HUES64 (cell line): ENCODE results near the gene OR2V1. TPM values are rescaled to one million over a fixed set of nuclear protein-coding genes. Genes with fewer than 3 reads are reported as not detected.
"Not testable (repeated sequence)": the region's sequence is repeated elsewhere in the genome, so short reads cannot be mapped to it uniquely, and the experiment has no call there.

Experiments
- H3K27ac ChIP-seq: 2 replicates; pipeline ENCODE4 v1.7.0; 2013; ENCODE audit warnings: low read depth, low read length, inconsistent platforms
- H3K27me3 ChIP-seq: 2 replicates; pipeline ENCODE4 v1.6.1; 2013; ENCODE audit warnings: mild to moderate bottlenecking, low read length; ENCODE audit not compliant: insufficient read depth
- H3K36me3 ChIP-seq: 2 replicates; pipeline ENCODE4 v1.6.1; 2013; ENCODE audit warnings: mild to moderate bottlenecking, low read length; ENCODE audit not compliant: insufficient read depth
- H3K4me1 ChIP-seq: 2 replicates; pipeline ENCODE4 v1.6.1; 2013; ENCODE audit warnings: mild to moderate bottlenecking, low read length, moderate library complexity; ENCODE audit not compliant: insufficient read depth
- H3K4me3 ChIP-seq: 2 replicates; pipeline ENCODE4 v1.5.1; 2013; ENCODE audit warnings: mild to moderate bottlenecking, low read length, moderate library complexity
- H3K9ac ChIP-seq: 2 replicates; pipeline ENCODE4 v1.6.1; 2013; ENCODE audit warnings: mild to moderate bottlenecking, low read depth, low read length
- H3K9me3 ChIP-seq: 2 replicates; pipeline ENCODE4 v1.6.1; 2013; ENCODE audit warnings: low read depth, low read length; ENCODE audit not compliant: insufficient read depth
- WGBS: fragments of 150-250, 120-280 bp; methylation state at CpG from one replicate; pipeline ENCODE4 v1.1.7; 2013; ENCODE audit warnings: missing lambda C conversion rate; 5-methylcytosine and 5-hydroxymethylcytosine counted together
- polyA plus RNA-seq, 2 experiments: library from polyadenylated mRNA; stranded (reverse); fragments of 50-300 nt; gene quantifications; one replicate each; pipeline ENCODE4 v1.2.3, GENCODE V29; 2013

The OR2V1 gene
- polyA plus RNA-seq (2013, experiment 1 of 2): not detected
- polyA plus RNA-seq (2013, experiment 2 of 2): not detected

- no peaks in the 10 kb centered on the region for H3K4me1 ChIP-seq
- H3K4me3 ChIP-seq: no peak within 1 kb of the TSS
- H3K27me3 ChIP-seq: no peaks in the 10 kb centered on the region
- no peak within 1 kb of the TSS for H3K27ac ChIP-seq
- no peaks in the 10 kb centered on the region for H3K36me3 ChIP-seq
- H3K9ac ChIP-seq: no peak within 1 kb of the TSS
- WGBS: 68% methylated on average over 14 of the region's 14 CpGs
- peaks cover 13% of the 10 kb centered on the region; the same call in 1 of the 2 replicates for H3K9me3 ChIP-seq
Measured at GRCh38 chr5:181130832-181131496, at the start of gene OR2V1. Gene OR2V1, minus strand, starts transcription at chr5:181131169. Its CDS starts 5,865 bp downstream, at chr5:181125304.

DNA sequence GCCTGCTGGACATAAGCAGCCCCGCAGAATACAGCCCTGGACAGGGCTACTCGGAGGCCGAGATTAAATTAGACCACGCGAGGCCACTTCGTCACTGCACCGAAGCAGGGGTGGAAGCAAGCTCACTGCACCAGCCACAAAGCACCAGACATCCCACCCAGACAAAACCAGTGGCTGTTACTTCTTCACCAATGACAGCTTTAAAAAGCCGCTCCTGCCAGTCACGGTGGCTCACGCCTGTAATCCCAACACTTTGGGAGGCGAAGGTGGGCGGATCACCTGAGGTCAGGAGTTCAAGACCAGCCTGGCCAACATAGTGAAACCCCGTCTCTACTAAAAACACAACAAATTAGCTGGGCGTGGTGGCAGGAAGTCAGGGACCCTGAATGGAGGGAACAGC lies 46.6 kb upstream of the OR2V1 start:
- not testable (repeated sequence) for H3K27me3 ChIP-seq, H3K9ac ChIP-seq, H3K36me3 ChIP-seq, H3K9me3 ChIP-seq, H3K4me3 ChIP-seq, H3K4me1 ChIP-seq, H3K27ac ChIP-seq
- 75% methylated on average over 14 of the region's 14 CpGs for WGBS

DNA sequence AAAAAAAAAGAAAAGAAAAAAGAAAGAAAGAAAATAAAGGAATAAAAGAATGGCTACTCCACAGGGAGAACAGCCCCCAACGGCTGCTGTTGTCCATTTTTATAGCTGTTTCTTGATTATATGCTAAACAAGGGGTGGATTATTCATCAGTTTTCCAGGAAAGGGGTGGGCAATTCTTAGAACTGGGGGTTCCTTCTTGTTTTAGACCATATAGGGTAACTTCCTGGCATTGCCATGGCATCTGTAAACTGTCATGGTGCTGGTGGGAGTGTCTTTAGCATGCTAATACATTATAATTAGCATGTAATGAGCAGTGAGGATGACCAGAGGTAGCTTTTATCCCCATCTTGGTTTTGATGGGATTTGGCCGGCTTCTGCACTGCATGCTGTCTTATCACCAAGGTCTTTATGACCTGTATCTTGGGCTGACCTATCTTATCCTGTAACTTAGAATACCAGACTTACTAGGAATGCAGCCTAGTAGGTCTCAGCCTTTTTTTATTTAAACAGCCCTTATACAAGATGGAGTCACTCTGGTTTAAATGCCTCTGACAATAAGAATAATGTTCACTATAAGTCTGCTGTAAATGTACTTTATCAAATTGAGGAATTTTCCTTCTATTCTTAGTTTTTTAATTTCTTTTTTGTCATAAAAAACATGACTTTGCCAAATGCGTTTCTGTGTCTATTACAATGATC lies 45.4 kb upstream of the OR2V1 start:
- Histone ChIP-seq H3K27ac (no peak overlapping the region), H3K27me3 (peaks cover 20% of the 10 kb centered on the region), H3K9me3 (no peaks in the 10 kb centered on the region), H3K4me1 (no peaks in the 10 kb centered on the region), H3K36me3 (no peaks in the 10 kb centered on the region), H3K4me3 (no peak overlapping the region), H3K9ac (no peak overlapping the region)
- WGBS: 79% methylated on average over 3 of the region's 3 CpGs

DNA sequence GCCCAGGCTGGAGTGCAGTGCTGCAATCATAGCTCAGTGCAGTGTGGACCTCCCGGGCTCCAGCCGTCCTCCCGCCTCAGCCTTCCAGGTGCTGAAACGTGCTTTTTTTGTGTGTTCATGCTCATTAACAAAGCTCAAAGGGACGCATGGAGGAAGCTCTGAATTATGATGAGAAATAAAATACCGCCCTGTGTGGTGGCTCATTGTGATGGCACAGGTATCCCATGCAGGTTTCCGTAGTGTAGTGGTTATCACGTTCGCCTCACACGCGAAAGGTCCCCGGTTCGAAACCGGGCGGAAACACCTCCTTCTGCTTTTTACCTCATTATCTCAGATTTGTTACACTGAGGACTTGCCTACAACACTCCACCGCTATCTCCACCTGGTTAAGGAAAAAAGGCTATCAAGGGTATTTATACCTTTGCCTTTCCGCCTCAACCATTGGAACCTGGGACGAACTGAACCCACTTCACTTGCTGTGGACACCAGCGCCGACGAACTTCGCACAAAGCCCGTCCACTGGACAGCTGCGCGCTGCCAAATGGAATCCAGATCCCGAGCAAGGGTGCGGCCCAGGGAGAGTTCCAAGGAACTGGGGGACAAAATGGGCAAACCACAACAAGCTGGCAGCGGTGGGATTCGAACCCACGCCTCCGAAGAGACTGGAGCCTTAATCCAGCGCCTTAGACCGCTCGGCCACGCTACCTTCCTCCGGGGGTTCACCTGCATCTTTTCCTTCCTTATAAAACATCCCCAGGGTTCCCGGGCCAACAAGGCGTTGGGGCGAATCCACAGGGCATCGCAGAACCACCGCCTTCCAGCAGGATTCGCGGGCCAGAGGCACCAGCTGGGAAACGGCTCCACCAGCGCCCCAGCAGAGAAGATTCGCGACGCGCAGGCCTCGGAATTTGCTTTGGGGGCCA lies 42.7 kb upstream of the OR2V1 start:
- Histone ChIP-seq H3K4me3 (peak overlapping the region; percentile 72), H3K4me1 (no peaks in the 10 kb centered on the region; the same call in 1 of the 2 replicates), H3K9ac (peak overlapping the region; percentile 48; the same call in 1 of the 2 replicates), H3K27me3 (peaks cover 45% of the 10 kb centered on the region), H3K9me3 (no peaks in the 10 kb centered on the region), H3K36me3 (no peaks in the 10 kb centered on the region), H3K27ac (no peak overlapping the region; the same call in 1 of the 2 replicates)
- WGBS: 1% methylated on average over 50 of the region's 50 CpGs

GRCh38 chr5:181173027-181173419 lies 42.1 kb upstream of the OR2V1 start:
- Histone ChIP-seq H3K4me1 (no peaks in the 10 kb centered on the region; the same call in 1 of the 2 replicates), H3K9ac (peak overlapping the region; percentile 48; the same call in 1 of the 2 replicates), H3K27me3 (peaks cover 52% of the 10 kb centered on the region), H3K9me3 (no peaks in the 10 kb centered on the region), H3K4me3 (peak overlapping the region; percentile 72), H3K36me3 (no peaks in the 10 kb centered on the region), H3K27ac (no peak overlapping the region)
- 30% methylated on average over 11 of the region's 11 CpGs for WGBS

DNA sequence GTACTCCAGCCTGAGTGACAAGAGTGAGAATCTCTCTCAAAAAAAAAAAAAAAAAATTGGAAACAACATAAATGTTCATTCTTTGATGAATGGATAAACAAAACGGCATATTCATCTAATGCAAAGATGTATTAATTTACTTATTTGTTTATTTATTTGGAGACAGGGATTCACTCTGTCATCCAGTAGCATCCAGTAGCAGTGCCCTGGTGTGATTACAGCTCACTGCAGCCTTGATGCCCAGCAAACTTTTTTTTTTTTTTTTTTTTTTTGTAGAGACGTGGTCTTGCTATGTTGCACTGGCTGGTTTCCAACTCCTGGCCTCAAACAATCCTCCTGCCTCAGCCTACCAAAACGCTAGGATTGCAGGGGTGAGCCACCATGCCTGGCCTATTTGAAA lies 40.8 kb upstream of the OR2V1 start:
- Histone ChIP-seq H3K9me3 (no peaks in the 10 kb centered on the region), H3K4me1 (no peaks in the 10 kb centered on the region; the same call in 1 of the 2 replicates), H3K27me3 (peaks cover 62% of the 10 kb centered on the region), H3K36me3 (no peaks in the 10 kb centered on the region), H3K4me3 (no peak overlapping the region), H3K9ac (no peak overlapping the region), H3K27ac (no peak overlapping the region)
- WGBS: 33% methylated on average over 1 of the region's 3 CpGs

DNA sequence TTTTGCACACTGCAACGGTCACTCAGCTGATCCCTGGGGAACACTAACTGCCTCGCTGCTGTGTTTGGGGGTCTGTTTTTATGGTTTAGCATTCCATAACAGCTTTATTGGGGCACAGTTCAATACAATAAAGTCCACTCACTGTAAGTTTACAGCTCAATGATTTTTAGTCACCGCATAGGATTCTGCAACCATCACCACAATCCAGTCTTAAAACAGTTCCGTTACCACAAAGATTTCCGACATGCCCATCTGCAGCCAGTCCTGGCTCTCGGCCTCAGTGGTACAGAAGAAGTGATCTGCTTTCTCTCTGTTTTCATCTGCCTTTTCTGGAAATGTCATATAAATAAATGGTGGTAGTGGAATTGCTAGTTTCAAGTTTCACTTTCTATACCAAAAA lies 40.0 kb upstream of the OR2V1 start:
- H3K4me3 ChIP-seq: peak overlapping the region; percentile 77; the same call in 1 of the 2 replicates

GRCh38 chr5:181170237-181170825 lies 39.4 kb upstream of the OR2V1 start:
- Histone ChIP-seq H3K4me3 (peak overlapping the region; percentile 77), H3K9me3 (no peaks in the 10 kb centered on the region), H3K36me3 (no peaks in the 10 kb centered on the region), H3K27me3 (peaks cover 62% of the 10 kb centered on the region), H3K9ac (no peak overlapping the region), H3K4me1 (no peaks in the 10 kb centered on the region; the same call in 1 of the 2 replicates), H3K27ac (no peak overlapping the region)
- 6% methylated on average over 33 of the region's 33 CpGs for WGBS

More for the DNA sequence above, 40.0 kb upstream of the OR2V1 start:
- Histone ChIP-seq H3K36me3 (no peaks in the 10 kb centered on the region), H3K27ac (no peak overlapping the region), H3K4me1 (no peaks in the 10 kb centered on the region; the same call in 1 of the 2 replicates), H3K9me3 (no peaks in the 10 kb centered on the region), H3K9ac (no peak overlapping the region), H3K27me3 (peaks cover 62% of the 10 kb centered on the region)
- 64% methylated on average over 6 of the region's 6 CpGs for WGBS

DNA sequence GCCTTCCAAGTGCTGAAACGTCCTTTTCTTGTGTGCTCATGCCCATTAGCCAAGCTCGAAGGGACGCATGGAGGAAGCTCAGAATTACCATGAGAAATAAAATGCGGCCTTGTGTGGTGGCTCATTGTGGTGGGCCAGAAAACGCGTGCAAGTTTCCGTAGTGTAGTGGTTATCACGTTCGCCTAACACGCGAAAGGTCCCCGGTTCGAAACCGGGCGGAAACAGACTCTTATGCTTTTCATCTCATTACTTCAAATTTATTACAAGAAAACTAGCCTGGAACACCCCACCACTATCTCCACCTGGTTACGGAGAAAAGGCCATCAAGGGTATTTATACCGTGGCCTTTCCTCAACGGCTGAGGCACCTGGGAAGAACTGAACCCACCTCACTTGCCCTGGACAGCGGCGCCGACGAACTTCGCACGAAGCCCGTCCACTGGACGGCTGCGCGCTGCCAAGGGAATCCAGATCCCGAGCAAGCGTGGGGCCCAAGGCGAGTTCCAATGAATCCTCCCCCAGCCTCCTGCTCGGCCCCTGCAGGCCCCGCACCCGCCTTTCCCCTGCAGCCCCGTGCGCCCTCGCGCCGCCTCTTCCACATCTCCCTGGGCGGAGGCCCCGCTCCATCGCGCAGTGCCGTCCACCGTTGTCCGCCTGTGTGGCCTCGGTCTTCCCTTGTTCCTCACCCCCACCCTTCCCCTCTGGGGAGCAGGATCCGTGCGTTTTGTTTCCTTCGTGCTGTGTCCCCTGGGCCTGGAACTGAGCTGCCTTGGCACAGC lies 38.7 kb upstream of the OR2V1 start:
- H3K9ac ChIP-seq, H3K36me3 ChIP-seq, H3K27ac ChIP-seq, H3K9me3 ChIP-seq, H3K4me1 ChIP-seq: not testable (repeated sequence)
- WGBS: under 1% methylated on average over 43 of the region's 50 CpGs
- Histone ChIP-seq H3K27me3 (peaks cover 62% of the 10 kb centered on the region), H3K4me3 (peak overlapping the region; percentile 77)

GRCh38 chr5:181168595-181169118 lies 37.7 kb upstream of the OR2V1 start:
- Histone ChIP-seq H3K27ac (no peak overlapping the region), H3K27me3 (peaks cover 62% of the 10 kb centered on the region), H3K4me3 (peak overlapping the region; percentile 77), H3K9me3 (no peaks in the 10 kb centered on the region), H3K9ac (no peak overlapping the region), H3K36me3 (no peaks in the 10 kb centered on the region), H3K4me1 (no peaks in the 10 kb centered on the region; the same call in 1 of the 2 replicates)
- WGBS: 34% methylated on average over 11 of the region's 14 CpGs
